ENCODE data around the gene MYL3. TPM values are rescaled to one million over a fixed set of nuclear protein-coding genes. Genes with fewer than 3 reads are reported as not detected.

MYL3 gene
- polyA plus RNA-seq, 1 of the 3 experiments (the other 2 are of a cell fraction): not detected

DNA sequence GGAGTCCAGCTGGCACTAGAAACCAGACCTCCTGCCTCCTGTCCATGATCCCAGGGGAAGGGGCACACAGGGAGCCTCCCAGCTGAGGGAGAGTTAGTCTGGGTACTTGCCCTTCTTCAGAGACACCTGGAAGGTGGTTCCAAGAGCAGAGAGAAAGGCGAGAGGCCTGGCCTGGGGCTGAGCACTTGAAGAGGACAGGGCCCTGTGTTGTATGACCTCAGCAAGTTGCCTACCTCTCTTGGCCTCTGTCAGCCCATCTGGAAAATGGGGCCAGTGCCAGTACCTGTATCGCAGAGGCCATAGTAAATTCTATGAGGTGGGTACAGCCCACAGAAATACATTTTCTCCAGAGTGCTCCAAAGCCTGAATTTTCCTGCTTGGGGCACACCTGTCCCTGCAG, 33.8 kb upstream of the MYL3 start:
- no peak overlapping the region for H3K9ac ChIP-seq
- ChIA-PET CTCF (interaction anchor here (3.7 to 31.0 kb wide), 3 partner anchors 12 to 49 kb away, joined by 57 to 480 read pairs (median 72); partner anchors contain the start of gene PTH1R), POLR2A (no interaction called here)
- no peaks in the 10 kb centered on the region for H4K20me1 ChIP-seq (ENCODE audit: insufficient read depth)
- H2AFZ ChIP-seq (ENCODE audit: low read depth): no peak overlapping the region
- H3K27ac ChIP-seq (ENCODE audit: low read depth in 2 of 2, low read length in 1 of 2): no peak overlapping the region
- TF ChIP-seq ELF1 (IDR thresholded peaks at IDR 0.05) (no peak), FOXM1 (IDR thresholded peaks at IDR 0.05; ENCODE audit: low read depth) (no peak), JUND (IDR thresholded peaks at IDR 0.05) (no peak), MXI1 (IDR thresholded peaks at IDR 0.05; ENCODE audit: low read depth, low read length) (no peak), SMC3 (IDR thresholded peaks at IDR 0.05; ENCODE audit: low read depth, low read length) (no peak), NRF1 (IDR thresholded peaks at IDR 0.05; ENCODE audit: low read depth, low read length) (no peak), CTCF (IDR thresholded peaks at IDR 0.05) (no peak), YY1 (IDR thresholded peaks at IDR 0.05; ENCODE audit: low read depth) (no peak)
- H3F3A ChIP-seq (replicated peaks; ENCODE audit: insufficient read depth): no peaks in the 10 kb centered on the region
- H3K27me3 ChIP-seq (ENCODE audit: insufficient read depth): no peaks in the 10 kb centered on the region
- DNase-seq: no peak
- H3K4me1 ChIP-seq (ENCODE audit: control insufficient read depth in 1 of 2, insufficient read depth in 2 of 2, low read depth in 1 of 2, low read length in 1 of 2): peaks cover 0 to 37% of the 10 kb centered on the region in 2 experiments; a peak in 1 of 4 replicates
- no peaks in the 10 kb centered on the region for H3K9me2 ChIP-seq
- WGBS (ENCODE audit: low lambda C conversion rate): 71% methylated on average over 1 of the region's 2 CpGs
- H3K4me2 ChIP-seq: no peak overlapping the region
- H3K9me3 ChIP-seq: no peaks in the 10 kb centered on the region
- no peaks in the 10 kb centered on the region for H3K36me3 ChIP-seq (replicated peaks in 1 of 2; ENCODE audit: control insufficient read depth in 1 of 2, insufficient read depth in 2 of 2, low read length in 1 of 2)
- no peak overlapping the region for H3K4me3 ChIP-seq (ENCODE audit: low read depth in 2 of 2, low read length in 1 of 2)
- no peaks in the 10 kb centered on the region for H3K79me2 ChIP-seq (ENCODE audit: insufficient read depth)

GRCh38 chr3:46896386-46896785, 33.1 kb upstream of the MYL3 start:
- Histone ChIP-seq H3K9me2 (no peaks in the 10 kb centered on the region), H3K27ac (ENCODE audit: low read depth in 2 of 2, low read length in 1 of 2) (no peak overlapping the region), H3K36me3 (replicated peaks in 1 of 2; ENCODE audit: control insufficient read depth in 1 of 2, insufficient read depth in 2 of 2, low read length in 1 of 2) (no peaks in the 10 kb centered on the region), H3K4me2 (no peak overlapping the region), H3K27me3 (ENCODE audit: insufficient read depth) (no peaks in the 10 kb centered on the region), H3K9me3 (no peaks in the 10 kb centered on the region), H2AFZ (ENCODE audit: low read depth) (no peak overlapping the region), H4K20me1 (ENCODE audit: insufficient read depth) (no peaks in the 10 kb centered on the region), H3K4me3 (ENCODE audit: low read depth in 2 of 2, low read length in 1 of 2) (no peak overlapping the region), H3K9ac (no peak overlapping the region), H3K4me1 (ENCODE audit: control insufficient read depth in 1 of 2, insufficient read depth in 2 of 2, low read depth in 1 of 2, low read length in 1 of 2) (peaks cover 0 to 41% of the 10 kb centered on the region in 2 experiments; a peak in 1 of 4 replicates), H3F3A (replicated peaks; ENCODE audit: insufficient read depth) (no peaks in the 10 kb centered on the region), H3K79me2 (ENCODE audit: insufficient read depth) (no peaks in the 10 kb centered on the region)
- DNase-seq: no peak
- WGBS (ENCODE audit: low lambda C conversion rate): 71% methylated on average over 4 of the region's 5 CpGs
- POLR2A ChIA-PET: interaction anchor here (0.7 kb wide), 1 partner anchor 51 kb away, joined by 3 read pairs; no protein-coding TSS in a partner anchor
- CTCF ChIA-PET: interaction anchor here (0.6 to 31.0 kb wide), 15 partner anchors 10 to 256 kb away, joined by 3 to 480 read pairs (median 16); partner anchors contain the start of genes MYL3, PTH1R and TMIE
- TF ChIP-seq ELF1 (IDR thresholded peaks at IDR 0.05) (no peak), JUND (IDR thresholded peaks at IDR 0.05) (no peak), RAD21 (IDR thresholded peaks at IDR 0.05; ENCODE audit: low read length) (no peak), PBX3 (IDR thresholded peaks at IDR 0.05) (no peak), NRF1 (IDR thresholded peaks at IDR 0.05; ENCODE audit: low read depth, low read length) (no peak), FOXM1 (IDR thresholded peaks at IDR 0.05; ENCODE audit: low read depth) (no peak), CHD2 (IDR thresholded peaks at IDR 0.05; ENCODE audit: low read length, partially characterized antibody) (no peak), TEAD4 (IDR thresholded peaks at IDR 0.05; ENCODE audit: borderline replicate concordance, insufficient read depth) (no peak), FOSL2 (IDR thresholded peaks at IDR 0.05; ENCODE audit: borderline replicate concordance, low read depth) (no peak), EZH2phosphoT487 (IDR thresholded peaks at IDR 0.05; ENCODE audit: borderline replicate concordance, low read depth) (no peak), EP300 (IDR thresholded peaks at IDR 0.05; ENCODE audit: borderline replicate concordance in 1 of 2, low read depth in 1 of 2, low read length in 1 of 2) (no peak)
- TF ChIP-seq, protein P1, sequence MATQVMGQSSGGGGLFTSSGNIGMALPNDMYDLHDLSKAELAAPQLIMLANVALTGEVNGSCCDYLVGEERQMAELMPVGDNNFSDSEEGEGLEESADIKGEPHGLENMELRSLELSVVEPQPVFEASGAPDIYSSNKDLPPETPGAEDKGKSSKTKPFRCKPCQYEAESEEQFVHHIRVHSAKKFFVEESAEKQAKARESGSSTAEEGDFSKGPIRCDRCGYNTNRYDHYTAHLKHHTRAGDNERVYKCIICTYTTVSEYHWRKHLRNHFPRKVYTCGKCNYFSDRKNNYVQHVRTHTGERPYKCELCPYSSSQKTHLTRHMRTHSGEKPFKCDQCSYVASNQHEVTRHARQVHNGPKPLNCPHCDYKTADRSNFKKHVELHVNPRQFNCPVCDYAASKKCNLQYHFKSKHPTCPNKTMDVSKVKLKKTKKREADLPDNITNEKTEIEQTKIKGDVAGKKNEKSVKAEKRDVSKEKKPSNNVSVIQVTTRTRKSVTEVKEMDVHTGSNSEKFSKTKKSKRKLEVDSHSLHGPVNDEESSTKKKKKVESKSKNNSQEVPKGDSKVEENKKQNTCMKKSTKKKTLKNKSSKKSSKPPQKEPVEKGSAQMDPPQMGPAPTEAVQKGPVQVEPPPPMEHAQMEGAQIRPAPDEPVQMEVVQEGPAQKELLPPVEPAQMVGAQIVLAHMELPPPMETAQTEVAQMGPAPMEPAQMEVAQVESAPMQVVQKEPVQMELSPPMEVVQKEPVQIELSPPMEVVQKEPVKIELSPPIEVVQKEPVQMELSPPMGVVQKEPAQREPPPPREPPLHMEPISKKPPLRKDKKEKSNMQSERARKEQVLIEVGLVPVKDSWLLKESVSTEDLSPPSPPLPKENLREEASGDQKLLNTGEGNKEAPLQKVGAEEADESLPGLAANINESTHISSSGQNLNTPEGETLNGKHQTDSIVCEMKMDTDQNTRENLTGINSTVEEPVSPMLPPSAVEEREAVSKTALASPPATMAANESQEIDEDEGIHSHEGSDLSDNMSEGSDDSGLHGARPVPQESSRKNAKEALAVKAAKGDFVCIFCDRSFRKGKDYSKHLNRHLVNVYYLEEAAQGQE (IDR thresholded peaks at IDR 0.05; ENCODE audit: low read depth, low read length): no peak
- TF ChIP-seq, protein P2, sequence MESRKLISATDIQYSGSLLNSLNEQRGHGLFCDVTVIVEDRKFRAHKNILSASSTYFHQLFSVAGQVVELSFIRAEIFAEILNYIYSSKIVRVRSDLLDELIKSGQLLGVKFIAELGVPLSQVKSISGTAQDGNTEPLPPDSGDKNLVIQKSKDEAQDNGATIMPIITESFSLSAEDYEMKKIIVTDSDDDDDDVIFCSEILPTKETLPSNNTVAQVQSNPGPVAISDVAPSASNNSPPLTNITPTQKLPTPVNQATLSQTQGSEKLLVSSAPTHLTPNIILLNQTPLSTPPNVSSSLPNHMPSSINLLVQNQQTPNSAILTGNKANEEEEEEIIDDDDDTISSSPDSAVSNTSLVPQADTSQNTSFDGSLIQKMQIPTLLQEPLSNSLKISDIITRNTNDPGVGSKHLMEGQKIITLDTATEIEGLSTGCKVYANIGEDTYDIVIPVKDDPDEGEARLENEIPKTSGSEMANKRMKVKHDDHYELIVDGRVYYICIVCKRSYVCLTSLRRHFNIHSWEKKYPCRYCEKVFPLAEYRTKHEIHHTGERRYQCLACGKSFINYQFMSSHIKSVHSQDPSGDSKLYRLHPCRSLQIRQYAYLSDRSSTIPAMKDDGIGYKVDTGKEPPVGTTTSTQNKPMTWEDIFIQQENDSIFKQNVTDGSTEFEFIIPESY (IDR thresholded peaks at IDR 0.05; ENCODE audit: borderline replicate concordance, low read depth): no peak

Data from SK-N-SH (cell line).